ENCODE measurements around the gene RHBDL1. TPM values are rescaled to one million over a fixed set of nuclear protein-coding genes. Genes with fewer than 3 reads are reported as not detected.

Gene RHBDL1
- total and polyA plus RNA-seq, 2 of the 8 experiments (the other 6 are each of a cell fraction or from before 2014, with no cell fraction given): 4.0 to 8.1 TPM

DNA sequence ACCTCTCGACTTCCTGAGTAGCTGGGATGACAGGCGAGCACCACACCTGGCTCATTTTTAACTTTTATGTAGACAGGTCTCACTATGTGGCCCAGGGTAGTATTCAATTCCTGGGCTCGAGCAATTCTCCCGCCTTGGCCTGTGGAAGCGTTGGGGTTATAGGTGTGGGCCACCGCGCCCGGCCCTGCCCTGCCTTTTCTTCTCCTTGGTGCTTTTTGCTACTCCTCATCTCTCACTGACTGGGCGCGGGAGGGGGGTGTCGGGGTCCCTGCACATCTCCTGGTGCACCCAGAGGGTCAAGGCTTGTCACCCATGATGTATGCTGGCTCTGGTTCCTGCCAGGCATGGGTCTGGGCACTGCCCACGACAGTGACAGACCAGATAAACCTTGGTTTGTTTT lies 30.9 kb upstream of the RHBDL1 start:
- no peaks in the 10 kb centered on the region for H3K36me3 ChIP-seq (ENCODE audit: control insufficient read depth in 2 of 4, insufficient read depth in 4 of 4, low read length in 3 of 4)
- CTCF ChIA-PET (ENCODE audit: partially characterized antibody): interaction anchor here (1.1 to 3.4 kb wide), 4 partner anchors 9 to 64 kb away, joined by 3 to 22 read pairs (median 3); no protein-coding TSS in a partner anchor
- H3K56ac ChIP-seq (replicated peaks; ENCODE audit: insufficient read length, low read depth, low read length): no peak overlapping the region
- H4K5ac ChIP-seq (ENCODE audit: insufficient read length, low read depth, low read length): no peak overlapping the region
- H3K4me2 ChIP-seq (ENCODE audit: insufficient read depth in 1 of 2, low read depth in 2 of 2, low read length in 2 of 2): no peak overlapping the region
- H2AFZ ChIP-seq (ENCODE audit: low read length): no peak overlapping the region
- no peak overlapping the region for H4K91ac ChIP-seq (replicated peaks; ENCODE audit: insufficient read length, low read length)
- H3K9ac ChIP-seq (replicated peaks in 1 of 4; ENCODE audit: extremely low read depth in 1 of 4, low read depth in 3 of 4, low read length in 3 of 4): no peak overlapping the region
- no peaks in the 10 kb centered on the region for H3K9me3 ChIP-seq (ENCODE audit: insufficient read depth in 2 of 2, low read depth in 1 of 2, low read length in 1 of 2)
- no peaks in the 10 kb centered on the region; the same call in 1 of the 2 replicates for H3K79me1 ChIP-seq (ENCODE audit: low read depth, low read length)
- peaks cover 14% of the 10 kb centered on the region for H3K23me2 ChIP-seq (ENCODE audit: low read depth, low read length)
- H3K14ac ChIP-seq (ENCODE audit: insufficient read length): no peak overlapping the region
- H2BK15ac ChIP-seq (ENCODE audit: low read length): no peak overlapping the region
- H3K18ac ChIP-seq (ENCODE audit: extremely low read depth, low read length): no peak overlapping the region
- H2BK20ac ChIP-seq (ENCODE audit: low read length): no peak overlapping the region
- H3K4me1 ChIP-seq (replicated peaks in 1 of 4; ENCODE audit: control insufficient read depth in 3 of 4, insufficient read depth in 4 of 4, low read length in 3 of 4): peaks cover 0 to 13% (median 9%) of the 10 kb centered on the region in 4 experiments; a peak in 6 of 7 replicates
- H3K23ac ChIP-seq (ENCODE audit: insufficient read length): no peak overlapping the region
- POLR2A ChIA-PET (ENCODE audit: partially characterized antibody): interaction anchor here (0.6 to 1.9 kb wide), 3 partner anchors 10 to 14 kb away, joined by 3 to 4 read pairs (median 3); partner anchors contain the start of gene WFIKKN1
- no peak overlapping the region for H2BK12ac ChIP-seq (ENCODE audit: low read depth, low read length)
- FAIRE-seq (no peak), DNase-seq (ENCODE audit: low read depth in 1 of 2, low spot score in 2 of 2) (no peak)
- no peak overlapping the region for H4K8ac ChIP-seq (ENCODE audit: extremely low read depth, insufficient read depth, low read length)
- no peak overlapping the region for H2BK120ac ChIP-seq (replicated peaks; ENCODE audit: low read depth, low read length)
- 89% methylated on average over 12 of the region's 12 CpGs; no CpG with 5 or more reads in 1 of the 2 experiments for WGBS, 2 experiments (ENCODE audit: extremely low coverage in 1 of 2, insufficient coverage in 1 of 2, insufficient read length in 1 of 2, insufficient replicate concordance in 2 of 2, low coverage in 1 of 2, low lambda C conversion rate in 2 of 2, missing lambda C conversion rate in 1 of 2)
- peaks cover 0 to 2% of the 10 kb centered on the region in 2 experiments; a peak in 1 of 4 replicates for H3K79me2 ChIP-seq (ENCODE audit: control insufficient read depth in 1 of 2, insufficient read depth in 2 of 2, low read length in 2 of 2)
- H3K4me3 ChIP-seq (ENCODE audit: extremely low read depth in 1 of 4, insufficient read depth in 2 of 4, low read depth in 3 of 4, low read length in 4 of 4): no peak overlapping the region
- peaks cover 0 to 5% (median 1%) of the 10 kb centered on the region in 4 experiments; a peak in 2 of 7 replicates for H3K27me3 ChIP-seq (replicated peaks in 1 of 4; ENCODE audit: control insufficient read depth in 3 of 4, extremely low read depth in 1 of 4, insufficient read depth in 3 of 4, low read length in 3 of 4)
- H4K20me1 ChIP-seq (replicated peaks in 1 of 2; ENCODE audit: control insufficient read depth in 1 of 2, insufficient read depth in 2 of 2, low read length in 2 of 2): peaks cover 0 to 7% of the 10 kb centered on the region in 2 experiments
- no peak for TF ChIP-seq GABPA (IDR thresholded peaks at IDR 0.05; ENCODE audit: borderline replicate concordance, insufficient read depth, low read length)
- no peak for TF ChIP-seq SAP30 (IDR thresholded peaks at IDR 0.05; ENCODE audit: insufficient read depth, insufficient replicate concordance, low read length)
- no peak for TF ChIP-seq SUZ12 (IDR thresholded peaks at IDR 0.05; ENCODE audit: low read length)
- TF ChIP-seq NRF1 (IDR thresholded peaks at IDR 0.05; ENCODE audit: low read depth, low read length): no peak
- no peak for TF ChIP-seq BRCA1 (IDR thresholded peaks at IDR 0.05; ENCODE audit: low read depth, low read length)
- no peak for TF ChIP-seq EGR1 (IDR thresholded peaks at IDR 0.05; ENCODE audit: borderline replicate concordance, low read depth, low read length)
- TF ChIP-seq SP1 (IDR thresholded peaks at IDR 0.05; ENCODE audit: low read depth, low read length): no peak
- TF ChIP-seq, protein P1, sequence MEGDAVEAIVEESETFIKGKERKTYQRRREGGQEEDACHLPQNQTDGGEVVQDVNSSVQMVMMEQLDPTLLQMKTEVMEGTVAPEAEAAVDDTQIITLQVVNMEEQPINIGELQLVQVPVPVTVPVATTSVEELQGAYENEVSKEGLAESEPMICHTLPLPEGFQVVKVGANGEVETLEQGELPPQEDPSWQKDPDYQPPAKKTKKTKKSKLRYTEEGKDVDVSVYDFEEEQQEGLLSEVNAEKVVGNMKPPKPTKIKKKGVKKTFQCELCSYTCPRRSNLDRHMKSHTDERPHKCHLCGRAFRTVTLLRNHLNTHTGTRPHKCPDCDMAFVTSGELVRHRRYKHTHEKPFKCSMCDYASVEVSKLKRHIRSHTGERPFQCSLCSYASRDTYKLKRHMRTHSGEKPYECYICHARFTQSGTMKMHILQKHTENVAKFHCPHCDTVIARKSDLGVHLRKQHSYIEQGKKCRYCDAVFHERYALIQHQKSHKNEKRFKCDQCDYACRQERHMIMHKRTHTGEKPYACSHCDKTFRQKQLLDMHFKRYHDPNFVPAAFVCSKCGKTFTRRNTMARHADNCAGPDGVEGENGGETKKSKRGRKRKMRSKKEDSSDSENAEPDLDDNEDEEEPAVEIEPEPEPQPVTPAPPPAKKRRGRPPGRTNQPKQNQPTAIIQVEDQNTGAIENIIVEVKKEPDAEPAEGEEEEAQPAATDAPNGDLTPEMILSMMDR (IDR thresholded peaks at IDR 0.05; ENCODE audit: control extremely low read depth in 1 of 3, insufficient read depth in 1 of 3, low read depth in 1 of 3, low read length in 3 of 3): no peak
- no peak for TF ChIP-seq SIRT6 (IDR thresholded peaks at IDR 0.05; ENCODE audit: low read length)
- TF ChIP-seq EZH2 (IDR thresholded peaks at IDR 0.05; ENCODE audit: low read depth, low read length, severe bottlenecking): no peak
- no peak for TF ChIP-seq KDM1A (IDR thresholded peaks at IDR 0.05; ENCODE audit: borderline replicate concordance, low read length)
- no peak overlapping the region for H3K4ac ChIP-seq (replicated peaks; ENCODE audit: insufficient read length, low read depth, low read length)
- H2AK5ac ChIP-seq (ENCODE audit: low read depth, low read length): no peak overlapping the region
- H3K27ac ChIP-seq (ENCODE audit: low read depth, low read length): no peak overlapping the region
- H2BK5ac ChIP-seq (ENCODE audit: low read depth, low read length): no peak overlapping the region
